Hematopoietic multipotent progenitor cell treated with erythropoietin and hydrocortisone succinate and interleukin-3 and kit ligand, for 8 days (in vitro differentiated cells): ENCODE data around the gene BAZ2B.
"Not testable (repeated sequence)": the region's sequence is repeated elsewhere in the genome, so short reads cannot be mapped to it uniquely, and the experiment has no call there.

Experiments
- DNase-seq: peaks from one replicate; pipeline ENCODE4 v3.0.0-alpha.2; 2015

Gene BAZ2B

GRCh38 chr2:159456500-159457426 is 159.6 kb downstream of the BAZ2B start:
- peak; percentile 23 for DNase-seq

GRCh38 chr2:159455330-159455918 is 160.9 kb downstream of the BAZ2B start:
- DNase-seq = peak; percentile 92

GRCh38 chr2:159454185-159454584 is 162.2 kb downstream of the BAZ2B start:
- DNase-seq = no peak

DNA sequence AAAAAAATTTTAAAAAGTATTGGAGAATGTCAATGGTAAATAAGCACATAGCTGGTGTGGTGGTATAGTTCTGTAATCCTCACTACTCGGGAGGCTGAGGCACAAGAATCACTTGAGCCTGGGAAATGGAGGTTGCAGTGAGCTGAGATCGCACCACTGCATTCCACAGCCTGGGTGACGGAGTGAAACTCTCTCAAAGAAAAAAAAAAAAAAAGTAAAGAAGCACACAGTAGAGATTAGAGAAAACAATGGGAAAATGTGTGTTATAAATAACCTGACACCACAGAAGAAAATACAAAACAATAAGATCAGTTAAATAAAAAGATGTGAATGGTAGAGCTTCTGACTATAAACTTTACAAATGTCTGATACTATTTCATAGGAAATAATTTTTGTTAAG is 166.2 kb downstream of the BAZ2B start:
- DNase-seq = no peak

DNA sequence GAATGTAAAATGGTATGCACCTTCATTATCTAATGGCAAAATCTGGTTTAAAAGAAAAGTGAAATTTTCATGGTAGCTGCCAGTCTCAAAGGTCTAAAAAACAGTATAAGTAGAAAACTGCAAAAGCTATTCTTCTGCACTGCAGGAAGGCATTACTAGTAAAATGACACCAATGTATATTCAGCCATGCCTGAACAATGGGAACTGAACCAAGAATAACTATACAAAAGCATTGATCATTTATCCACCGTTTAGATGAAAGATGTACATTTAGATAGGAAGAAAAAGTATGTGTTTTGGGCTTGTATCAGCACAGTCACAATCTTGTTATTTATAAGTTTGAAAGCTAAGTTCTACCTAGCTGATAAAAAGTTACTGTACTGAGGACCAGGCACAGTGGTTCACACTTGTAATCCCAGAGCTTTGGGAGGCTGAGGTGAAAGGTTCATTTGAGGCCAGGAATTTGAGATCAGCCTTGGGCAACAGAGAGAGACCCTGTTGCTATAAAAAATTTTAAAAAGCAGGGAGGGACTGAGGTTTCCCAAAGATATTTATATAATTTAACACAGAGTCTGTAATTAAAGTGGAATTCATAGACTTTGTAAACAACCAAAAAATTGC is 166.7 kb downstream of the BAZ2B start:
- no peak for DNase-seq

DNA sequence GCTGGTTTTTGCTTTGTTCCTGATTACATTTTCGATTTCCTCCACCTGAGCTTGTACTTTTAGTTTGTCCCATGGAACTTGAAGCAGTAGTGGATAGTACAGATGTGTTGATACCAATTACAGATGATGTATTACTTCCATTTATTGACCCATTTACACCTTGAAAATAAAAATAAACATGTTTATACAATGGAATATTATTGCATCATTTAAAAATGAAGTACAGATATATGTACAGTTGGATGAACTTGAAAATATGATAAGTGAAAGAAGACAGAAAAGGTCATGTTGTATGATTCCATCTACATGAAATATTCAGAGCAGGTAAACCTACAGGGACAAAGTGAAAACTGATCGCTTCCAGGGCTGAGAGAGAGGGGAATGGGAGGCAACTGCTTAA is 169.5 kb downstream of the BAZ2B start:
- DNase-seq = no peak

DNA sequence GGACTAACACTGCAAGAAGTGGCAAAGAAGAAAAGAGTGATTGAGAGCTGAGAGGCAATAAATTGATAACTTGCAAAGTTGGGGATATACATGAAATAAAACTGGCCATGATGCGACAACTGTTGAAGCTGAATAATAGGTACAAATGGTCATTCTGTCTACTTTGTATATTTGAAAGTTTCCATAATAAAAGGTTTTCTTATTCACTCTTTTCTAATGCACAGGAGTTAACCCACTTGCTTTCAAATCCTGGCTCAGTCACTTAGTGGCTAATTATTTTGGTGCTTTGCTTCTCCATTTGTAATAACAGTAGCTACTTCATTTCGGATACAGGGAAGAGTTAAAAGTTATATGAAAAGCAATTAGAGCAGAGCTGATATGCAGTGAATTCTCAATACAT is 170.1 kb downstream of the BAZ2B start:
- no peak for DNase-seq

DNA sequence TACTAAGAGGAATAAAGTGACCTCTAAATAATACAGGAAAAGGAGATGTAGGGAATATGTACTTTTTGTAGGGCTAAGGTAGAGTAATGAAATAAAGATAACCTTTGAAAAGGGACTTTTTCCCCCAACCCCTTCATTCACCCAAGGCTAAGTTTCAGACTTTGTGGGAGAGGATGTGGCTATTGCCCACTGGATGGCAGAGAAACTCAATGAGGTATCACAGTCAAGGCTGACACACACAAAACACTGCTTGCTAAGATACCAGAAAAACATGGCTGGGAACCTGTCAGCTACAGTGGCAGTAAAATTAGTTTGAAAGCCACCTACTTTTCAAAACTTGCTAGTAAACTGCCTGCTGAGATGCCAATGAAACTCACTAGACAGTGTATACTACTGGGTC is 171.0 kb downstream of the BAZ2B start:
- peak; percentile 41 for DNase-seq

GRCh38 chr2:159444754-159445153 is 171.6 kb downstream of the BAZ2B start:
- peak; percentile 93 for DNase-seq

DNA sequence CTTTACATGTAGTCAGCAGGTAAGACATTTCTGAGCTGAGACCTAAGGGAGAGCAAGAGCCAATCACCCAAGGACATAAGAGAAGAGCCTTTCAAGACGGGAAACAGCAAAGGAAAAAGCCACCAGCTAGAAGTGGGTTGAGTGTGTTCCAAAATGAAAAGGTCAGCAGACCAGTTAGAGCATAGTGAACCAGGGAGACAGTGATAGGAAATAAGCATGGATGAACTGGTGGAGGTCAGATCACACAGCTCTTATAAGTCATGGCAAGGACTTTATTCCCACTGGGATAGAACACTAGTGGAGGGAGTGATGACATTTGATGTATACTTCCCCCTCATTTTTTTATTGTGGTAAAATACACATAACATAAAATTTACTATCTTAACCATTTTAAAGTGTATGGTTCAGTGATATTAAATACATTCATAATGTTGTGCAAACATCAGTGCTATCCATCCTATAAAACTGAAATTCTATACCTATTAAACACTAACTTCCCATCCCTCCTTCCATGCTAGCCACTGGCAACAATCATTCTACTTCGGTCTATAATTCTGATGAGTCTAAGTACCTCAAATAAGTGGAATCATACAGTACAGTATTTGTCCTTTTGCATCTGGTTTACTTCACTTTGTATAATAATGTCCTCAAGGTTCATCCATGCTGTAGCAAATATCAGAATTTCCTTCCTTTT is 174.0 kb downstream of the BAZ2B start:
- DNase-seq = no peak

- no peak for DNase-seq
These were observed 175.2 kb downstream of the BAZ2B start for GRCh38 chr2:159441182-159441581.

- DNase-seq = no peak
These were observed 176.9 kb downstream of the BAZ2B start for GRCh38 chr2:159439421-159439820.

GRCh38 chr2:159438720-159439353 is 177.5 kb downstream of the BAZ2B start:
- DNase-seq = no peak

DNA sequence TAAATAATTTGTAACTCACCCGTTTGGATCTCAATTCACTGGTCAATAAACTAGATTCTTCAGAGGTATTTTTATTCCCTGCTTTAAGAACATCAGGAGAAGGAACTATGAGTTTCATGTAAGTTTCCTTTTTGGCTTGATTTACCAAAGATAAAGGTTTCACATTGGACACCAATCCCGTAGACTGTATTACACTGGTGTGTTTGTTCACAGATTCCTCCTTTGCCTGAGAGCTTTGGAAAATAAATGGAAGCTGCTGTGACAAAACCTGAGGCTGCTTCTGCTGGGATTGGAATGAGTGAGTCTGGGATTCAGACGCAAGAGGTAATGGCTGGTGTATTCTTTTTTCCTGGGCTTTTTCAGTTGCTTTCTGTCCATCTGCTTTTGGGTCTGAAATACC is 178.1 kb downstream of the BAZ2B start:
- DNase-seq = no peak

- DNase-seq = no peak
These were observed 183.7 kb downstream of the BAZ2B start for GRCh38 chr2:159432610-159433009.

DNA sequence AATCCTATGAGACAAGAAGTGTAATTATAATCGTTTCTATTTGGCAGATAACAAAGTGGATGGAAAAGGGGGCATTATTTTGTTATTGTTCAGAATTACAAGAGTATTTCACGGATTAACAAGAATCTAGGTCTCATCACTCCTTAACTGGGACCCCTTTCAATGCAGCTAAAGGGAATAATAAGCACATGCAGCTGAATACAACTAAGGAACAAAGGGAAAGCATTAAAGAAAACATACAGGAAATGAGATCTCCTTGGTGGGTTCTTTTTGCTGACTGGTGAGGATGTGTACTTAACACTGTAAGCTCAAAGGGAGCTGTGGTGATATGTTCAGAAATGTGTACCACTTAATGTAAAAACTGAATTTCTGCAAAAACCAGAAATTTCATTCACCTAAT is 189.3 kb downstream of the BAZ2B start:
- DNase-seq = no peak

DNA sequence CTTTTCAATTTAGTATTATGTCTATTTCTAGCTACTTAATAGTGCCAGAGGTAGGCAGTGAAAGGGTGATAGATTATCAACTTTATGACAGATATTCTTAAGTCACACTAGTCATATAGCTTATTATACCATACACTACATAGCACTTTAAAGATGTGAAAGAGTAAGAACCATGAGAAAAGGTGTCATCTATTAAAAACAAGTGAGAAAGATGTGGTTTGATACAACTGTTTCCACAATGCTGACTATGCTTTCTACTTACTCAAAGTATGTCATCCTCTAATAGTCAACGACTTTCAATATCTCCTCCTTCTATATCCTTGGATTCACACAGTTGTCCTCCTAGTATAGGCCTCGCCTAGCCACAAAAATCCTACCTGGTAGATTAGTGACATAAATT is 196.9 kb downstream of the BAZ2B start:
- no peak for DNase-seq

DNA sequence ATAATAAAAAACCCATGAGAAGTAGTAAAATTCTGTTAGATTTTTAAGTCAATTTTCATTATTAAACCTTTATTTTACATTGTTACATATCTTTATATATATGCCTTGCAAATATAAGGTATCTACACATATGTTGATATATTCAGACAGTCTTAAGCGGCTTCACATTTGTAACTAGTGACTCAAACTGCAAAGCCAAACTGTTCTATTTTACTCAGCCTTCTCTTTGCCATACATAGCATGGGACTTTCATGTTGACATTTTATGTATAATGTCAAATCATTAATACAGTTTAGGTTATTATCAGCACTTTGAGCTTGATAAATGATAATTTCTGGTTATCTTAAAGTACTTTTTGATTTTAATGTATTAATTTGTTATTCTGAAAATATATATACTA is 204.9 kb downstream of the BAZ2B start:
- DNase-seq = no peak

DNA sequence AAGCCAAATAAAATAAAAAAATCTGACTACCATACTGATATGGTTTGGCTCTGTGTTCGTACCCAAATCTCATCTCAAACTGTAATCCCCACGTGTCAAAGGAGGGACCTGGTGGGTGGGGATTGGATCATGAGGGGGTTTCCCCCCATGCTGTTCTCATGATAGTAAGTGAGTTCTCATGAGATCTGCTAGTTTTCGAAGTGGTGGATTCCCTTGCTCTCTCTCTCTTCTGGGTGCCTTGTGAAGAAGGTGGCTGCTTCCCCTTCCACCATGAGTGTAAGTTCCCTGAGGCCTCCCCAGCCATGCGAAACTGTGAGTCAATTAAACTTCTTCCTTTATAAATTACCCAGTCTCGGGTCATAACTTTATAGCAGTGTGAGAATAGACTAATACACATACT is 206.1 kb downstream of the BAZ2B start:
- no peak for DNase-seq

GRCh38 chr2:159409116-159409800 is 207.1 kb downstream of the BAZ2B start:
- DNase-seq = no peak

DNA sequence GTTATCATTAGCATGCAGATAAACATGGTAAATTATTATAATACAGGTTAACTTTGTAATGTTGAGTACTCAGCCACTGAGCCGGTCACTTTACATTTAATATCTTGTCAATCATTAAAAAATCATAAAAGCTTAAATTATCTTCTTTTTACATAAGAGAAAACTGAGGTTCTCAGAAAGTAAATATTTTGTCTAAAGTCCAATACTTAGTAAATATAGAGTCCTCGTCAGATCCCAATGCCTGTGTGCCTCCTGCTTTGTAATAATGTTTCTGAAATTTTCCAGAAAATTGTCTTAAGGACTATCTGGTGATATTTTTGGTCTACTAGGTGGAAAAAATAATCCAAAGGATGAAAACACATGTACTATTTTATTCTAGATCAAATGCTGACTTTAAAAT is 213.6 kb downstream of the BAZ2B start:
- DNase-seq = no peak

DNA sequence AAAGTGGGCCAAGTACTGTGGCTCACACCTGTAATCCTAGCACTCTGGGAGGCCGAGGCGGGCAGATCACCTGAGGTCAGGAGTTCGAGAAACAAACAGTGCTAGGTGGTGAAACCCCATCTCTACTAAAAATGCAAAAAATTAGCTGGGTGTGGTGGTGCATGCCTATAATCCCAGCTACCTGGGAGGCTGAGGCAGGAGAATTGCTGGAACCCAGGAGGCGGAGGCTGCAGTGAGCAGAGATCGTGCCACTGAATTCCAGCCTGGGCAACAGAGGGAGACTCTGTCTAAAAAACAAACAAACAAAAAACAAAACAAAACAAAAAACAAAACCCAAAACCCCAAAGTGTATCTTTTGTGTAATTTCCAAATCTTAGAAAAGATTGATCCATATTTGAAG is 214.2 kb downstream of the BAZ2B start:
- DNase-seq = not testable (repeated sequence)
